GM12891 (cell line): ENCODE measurements around the gene PTAFR.

Source experiments
- POLR2AphosphoS5 ChIP-seq: IDR thresholded peaks from 2 replicates; pipeline ENCODE4 v1.6.1; 2011; ENCODE audit warnings: low read depth, low read length, control low read depth
- TAF1 ChIP-seq: IDR thresholded peaks from 2 replicates; pipeline ENCODE4 v1.6.1; 2011; ENCODE audit warnings: low read depth, low read length, control low read depth

DNA sequence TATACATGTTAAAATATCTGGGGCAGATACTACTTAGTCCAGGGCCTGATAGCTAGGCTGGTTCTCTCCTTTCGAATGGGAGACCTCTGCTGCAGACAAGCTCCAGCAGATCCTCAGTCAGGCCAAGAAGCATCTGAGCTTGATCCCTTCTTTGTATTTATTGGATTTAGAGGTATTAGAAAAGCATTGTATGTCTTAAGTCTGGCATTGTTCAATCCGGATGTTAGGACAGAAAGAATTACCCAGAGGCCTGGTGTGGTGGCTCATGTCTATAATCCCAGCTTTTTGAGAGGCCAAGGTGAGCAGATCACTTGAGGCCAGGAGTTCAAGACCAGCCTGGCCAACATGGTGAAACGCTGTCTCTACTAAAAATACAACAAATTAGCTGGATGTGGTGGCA lies 66.9 kb downstream of the PTAFR start:
- TF ChIP-seq TAF1 (no peak), POLR2AphosphoS5 (no peak)
